OCI-LY7 (cell line): Measurements from ENCODE around the gene GGT5. TPM values are rescaled to one million over a fixed set of nuclear protein-coding genes. Genes with fewer than 3 reads are reported as not detected.
"Not testable (repeated sequence)": the region's sequence is repeated elsewhere in the genome, so short reads cannot be mapped to it uniquely, and the experiment has no call there.

Source experiments
- BruUV-seq: library from RNA; stranded (reverse); fragments of 400-500 nt; replicated peaks from 2 replicates; lab custom pipeline; 2021; lab: Mats Ljungman, UMichigan
- CTCF ChIA-PET: fragments of 300-600 bp; sonication (Branson Sonifier 250); formaldehyde crosslinking; loops from one replicate; lab custom pipeline; 2022; ENCODE audit warnings: antibody characterized with exemption; ENCODE audit not compliant: unreplicated experiment; lab: Charles Lee
- POLR2A ChIA-PET: fragments of 300-600 bp; sonication (Branson Sonifier 250); formaldehyde crosslinking; loops from one replicate; lab custom pipeline; 2022; ENCODE audit warnings: antibody characterized with exemption; lab: Charles Lee
- DNase-seq: peaks from one replicate; pipeline ENCODE4 v3.0.0-alpha.2; 2015; ENCODE audit warnings: low spot score
- H2AFZ ChIP-seq: fragments of 200-600 bp; sonication (generic), shearing (Covaris generic); 2 replicates; pipeline ENCODE4 v1.6.1; 2014; ENCODE audit warnings: mild to moderate bottlenecking, antibody characterized with exemption, low read length, moderate library complexity
- H3K27ac ChIP-seq: fragments of 200-600 bp; sonication (generic); 2 replicates; pipeline ENCODE4 v1.5.1; 2014; ENCODE audit warnings: mixed run types, low read depth, mild to moderate bottlenecking, moderate library complexity, low read length, inconsistent platforms; ENCODE audit not compliant: poor library complexity, severe bottlenecking
- H3K36me3 ChIP-seq: fragments of 200-600 bp; sonication (generic); 2 replicates; pipeline ENCODE4 v1.6.1; 2014; ENCODE audit warnings: mild to moderate bottlenecking, antibody characterized with exemption, low read length, moderate library complexity, mixed read lengths; ENCODE audit not compliant: insufficient read depth
- H3K4me1 ChIP-seq: fragments of 200-600 bp; sonication (generic); 2 replicates; pipeline ENCODE4 v1.5.1; 2014; ENCODE audit warnings: mild to moderate bottlenecking, low read length; ENCODE audit not compliant: insufficient read depth, poor library complexity, severe bottlenecking
- H3K4me2 ChIP-seq: fragments of 200-600 bp; sonication (generic); 2 replicates; pipeline ENCODE4 v1.6.1; 2014; ENCODE audit warnings: mild to moderate bottlenecking, low read length
- H3K4me3 ChIP-seq: fragments of 200-600 bp; sonication (generic); 2 replicates; pipeline ENCODE4 v1.5.1; 2014; ENCODE audit warnings: mild to moderate bottlenecking, low read depth, low read length; ENCODE audit not compliant: poor library complexity, severe bottlenecking
- H3K79me2 ChIP-seq: fragments of 200-600 bp; sonication (generic); 2 replicates; pipeline ENCODE4 v1.6.1; 2016; ENCODE audit warnings: low read depth, mild to moderate bottlenecking, low read length, moderate library complexity, mixed read lengths; ENCODE audit not compliant: insufficient read depth
- H3K9me2 ChIP-seq: fragments of 200-600 bp; sonication (generic); 2 replicates; pipeline ENCODE4 v1.6.1; 2016; ENCODE audit warnings: mild to moderate bottlenecking, low read length, mixed read lengths; ENCODE audit not compliant: insufficient read depth
- H3K9me3 ChIP-seq: fragments of 200-600 bp; sonication (generic); 2 replicates; pipeline ENCODE4 v1.6.1; 2014; ENCODE audit warnings: mild to moderate bottlenecking, mixed run types, low read length, mixed read lengths
- H4K20me1 ChIP-seq: fragments of 200-600 bp; sonication (generic); 2 replicates; pipeline ENCODE4 v1.6.1; 2014; ENCODE audit warnings: mild to moderate bottlenecking, antibody characterized with exemption, low read length, moderate library complexity, mixed read lengths; ENCODE audit not compliant: insufficient read depth
- CTCF ChIP-seq: fragments of 200-600 bp; sonication (generic); conservative IDR thresholded peaks from 2 replicates; pipeline ENCODE4 v1.5.1; 2014; ENCODE audit warnings: mild to moderate bottlenecking, antibody characterized with exemption, low read length, moderate library complexity, mixed read lengths
- EZH2phosphoT487 ChIP-seq: fragments of 200-600 bp; sonication (generic); IDR thresholded peaks from 2 replicates; pipeline ENCODE4 v1.6.1; 2018; ENCODE audit warnings: low read depth, borderline replicate concordance, mild to moderate bottlenecking, mixed run types, antibody characterized with exemption, low read length, moderate library complexity, mixed read lengths
- intact Hi-C: fragments of 100-400 bp; cut with micrococcal nuclease; formaldehyde crosslinking; loops from one replicate; pipeline ENCODE4 v1.10.0; 2022; ENCODE audit not compliant: unreplicated experiment
- total RNA-seq, 2 experiments: library from RNA; depleted of rRNA in 1 of 2; stranded (reverse); fragments of >200 nt in 1 of 2; shearing (Covaris generic) in 1 of 2; gene quantifications; 2 replicates each; pipeline ENCODE4 v1.2.3, GENCODE V29; 2014 to 2022

Gene GGT5
- total RNA-seq, 2 experiments from 2014 or later = 0.06 TPM; not detected in 1

GRCh38 chr22:24271386-24271854 is 26.5 kb upstream of the GGT5 start:
- H2AFZ ChIP-seq = peak overlapping the region; percentile 45; the same call in 1 of the 2 replicates
- peak overlapping the region; percentile 95 for H3K4me3 ChIP-seq
- H3K4me1 ChIP-seq = peaks cover 26% of the 10 kb centered on the region
- peak overlapping the region; percentile 80 for H3K4me2 ChIP-seq
- peaks cover 54% of the 10 kb centered on the region for H3K79me2 ChIP-seq
- H3K9me2 ChIP-seq = no peaks in the 10 kb centered on the region
- H3K36me3 ChIP-seq = peaks cover 12% of the 10 kb centered on the region
- POLR2A ChIA-PET = interaction anchor here (1.0 kb wide), 1 partner anchor 196 kb away, joined by 4 read pairs; no protein-coding TSS in a partner anchor
- DNase-seq = no peak
- intact Hi-C loops = loop anchor here (2.0 kb wide), 1 partner anchor 163 kb away; no protein-coding TSS in a partner anchor
- H3K27ac ChIP-seq = peak overlapping the region; percentile 71
- TF ChIP-seq CTCF = no peak
- no peak for TF ChIP-seq EZH2phosphoT487
- peaks cover 9% of the 10 kb centered on the region for H4K20me1 ChIP-seq
- CTCF ChIA-PET = no interaction called here
- no peaks in the 10 kb centered on the region for H3K9me3 ChIP-seq
- BruUV-seq = no TSS peak

- Histone ChIP-seq H4K20me1 (peaks cover 7% of the 10 kb centered on the region), H3K4me3 (peak within 1 kb of the TSS; percentile 95), H3K27ac (peak within 1 kb of the TSS; percentile 71), H3K36me3 (peaks cover 5% of the 10 kb centered on the region), H2AFZ (peak within 1 kb of the TSS; percentile 86), H3K79me2 (peaks cover 48% of the 10 kb centered on the region), H3K9me2 (no peaks in the 10 kb centered on the region), H3K4me1 (peaks cover 30% of the 10 kb centered on the region), H3K4me2 (peak within 1 kb of the TSS; percentile 86), H3K9me3 (no peaks in the 10 kb centered on the region)
- TF ChIP-seq CTCF = no peak
- TF ChIP-seq EZH2phosphoT487 = no peak
- BruUV-seq = no TSS peak
- intact Hi-C loops = loop anchor here (2.0 kb wide), 1 partner anchor 164 kb away; no protein-coding TSS in a partner anchor
- CTCF ChIA-PET = interaction anchor here (0.7 kb wide), 1 partner anchor 413 kb away, joined by 3 read pairs; the partner anchor contains the start of gene SLC2A11
- POLR2A ChIA-PET = interaction anchor here (1.0 kb wide), 1 partner anchor 195 kb away, joined by 4 read pairs; no protein-coding TSS in a partner anchor
- DNase-seq = peak; percentile 93
These were observed 25.9 kb upstream of the GGT5 start, which contains the start of gene SPECC1L for GRCh38 chr22:24270556-24271385. Gene SPECC1L, plus strand, starts transcription at chr22:24270831. Its CDS starts 31,401 bp downstream, at chr22:24302232.

- H3K27ac ChIP-seq, H3K9me3 ChIP-seq, BruUV-seq, H3K4me3 ChIP-seq, H3K9me2 ChIP-seq, DNase-seq, POLR2A ChIA-PET, H4K20me1 ChIP-seq, H2AFZ ChIP-seq, H3K4me2 ChIP-seq, H3K79me2 ChIP-seq, intact Hi-C loops, CTCF ChIA-PET, H3K36me3 ChIP-seq: not testable (repeated sequence)
- peaks cover 23% of the 10 kb centered on the region for H3K4me1 ChIP-seq
These were observed 21.6 kb upstream of the GGT5 start for GRCh38 chr22:24266495-24266894.
